ENCODE measurements around the gene PRIM2. TPM values are rescaled to one million over a fixed set of nuclear protein-coding genes. Genes with fewer than 3 reads are reported as not detected.

PRIM2 gene
- total RNA-seq, 1 experiment from 2014 or later = 30.7 TPM

DNA sequence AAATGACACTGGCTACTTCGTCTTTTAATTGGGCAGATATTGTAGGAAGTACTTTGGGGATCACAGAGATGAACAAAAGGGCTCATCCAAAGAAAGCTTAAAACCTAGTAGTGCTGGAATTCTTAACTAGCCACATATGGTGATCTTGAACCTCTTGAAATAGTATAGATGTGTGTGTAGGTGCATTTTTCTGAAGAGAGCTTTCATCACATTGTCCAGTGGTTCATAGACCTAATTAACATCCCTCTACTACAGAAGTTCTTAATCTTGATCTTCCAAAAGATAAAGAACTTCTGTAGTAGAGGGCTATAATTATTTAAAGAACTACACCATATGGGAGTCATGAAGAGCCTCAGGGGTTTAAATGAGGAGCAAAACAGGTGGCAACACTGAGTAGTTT lies 2.3 kb upstream of the PRIM2 start:
- POLR2A ChIA-PET = no interaction called here
- intact Hi-C loops (cut with micrococcal nuclease; ENCODE audit: unreplicated experiment) (loop anchor here (5.0 kb wide), 1 partner anchor 358 kb away; the partner anchor contains the start of gene BEND6), in situ Hi-C loops (cut with HindIII; ENCODE audit: low pct_unique_long_range_greater_than_20kb, low sequenced_read_pairs) (no loop called here)
- TF ChIP-seq TCF7L2 (IDR thresholded peaks at IDR 0.05; ENCODE audit: low read depth, low read length) = no peak
- TF ChIP-seq POLR2AphosphoS5 (IDR thresholded peaks at IDR 0.05; ENCODE audit: low read depth, low read length) = no peak
- TF ChIP-seq, protein P1, sequence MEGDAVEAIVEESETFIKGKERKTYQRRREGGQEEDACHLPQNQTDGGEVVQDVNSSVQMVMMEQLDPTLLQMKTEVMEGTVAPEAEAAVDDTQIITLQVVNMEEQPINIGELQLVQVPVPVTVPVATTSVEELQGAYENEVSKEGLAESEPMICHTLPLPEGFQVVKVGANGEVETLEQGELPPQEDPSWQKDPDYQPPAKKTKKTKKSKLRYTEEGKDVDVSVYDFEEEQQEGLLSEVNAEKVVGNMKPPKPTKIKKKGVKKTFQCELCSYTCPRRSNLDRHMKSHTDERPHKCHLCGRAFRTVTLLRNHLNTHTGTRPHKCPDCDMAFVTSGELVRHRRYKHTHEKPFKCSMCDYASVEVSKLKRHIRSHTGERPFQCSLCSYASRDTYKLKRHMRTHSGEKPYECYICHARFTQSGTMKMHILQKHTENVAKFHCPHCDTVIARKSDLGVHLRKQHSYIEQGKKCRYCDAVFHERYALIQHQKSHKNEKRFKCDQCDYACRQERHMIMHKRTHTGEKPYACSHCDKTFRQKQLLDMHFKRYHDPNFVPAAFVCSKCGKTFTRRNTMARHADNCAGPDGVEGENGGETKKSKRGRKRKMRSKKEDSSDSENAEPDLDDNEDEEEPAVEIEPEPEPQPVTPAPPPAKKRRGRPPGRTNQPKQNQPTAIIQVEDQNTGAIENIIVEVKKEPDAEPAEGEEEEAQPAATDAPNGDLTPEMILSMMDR (IDR thresholded peaks at IDR 0.05) = no peak
- no peak for TF ChIP-seq SIN3A (IDR thresholded peaks at IDR 0.05; ENCODE audit: borderline replicate concordance, insufficient read depth, low read depth, low read length)
- TF ChIP-seq, protein P2, sequence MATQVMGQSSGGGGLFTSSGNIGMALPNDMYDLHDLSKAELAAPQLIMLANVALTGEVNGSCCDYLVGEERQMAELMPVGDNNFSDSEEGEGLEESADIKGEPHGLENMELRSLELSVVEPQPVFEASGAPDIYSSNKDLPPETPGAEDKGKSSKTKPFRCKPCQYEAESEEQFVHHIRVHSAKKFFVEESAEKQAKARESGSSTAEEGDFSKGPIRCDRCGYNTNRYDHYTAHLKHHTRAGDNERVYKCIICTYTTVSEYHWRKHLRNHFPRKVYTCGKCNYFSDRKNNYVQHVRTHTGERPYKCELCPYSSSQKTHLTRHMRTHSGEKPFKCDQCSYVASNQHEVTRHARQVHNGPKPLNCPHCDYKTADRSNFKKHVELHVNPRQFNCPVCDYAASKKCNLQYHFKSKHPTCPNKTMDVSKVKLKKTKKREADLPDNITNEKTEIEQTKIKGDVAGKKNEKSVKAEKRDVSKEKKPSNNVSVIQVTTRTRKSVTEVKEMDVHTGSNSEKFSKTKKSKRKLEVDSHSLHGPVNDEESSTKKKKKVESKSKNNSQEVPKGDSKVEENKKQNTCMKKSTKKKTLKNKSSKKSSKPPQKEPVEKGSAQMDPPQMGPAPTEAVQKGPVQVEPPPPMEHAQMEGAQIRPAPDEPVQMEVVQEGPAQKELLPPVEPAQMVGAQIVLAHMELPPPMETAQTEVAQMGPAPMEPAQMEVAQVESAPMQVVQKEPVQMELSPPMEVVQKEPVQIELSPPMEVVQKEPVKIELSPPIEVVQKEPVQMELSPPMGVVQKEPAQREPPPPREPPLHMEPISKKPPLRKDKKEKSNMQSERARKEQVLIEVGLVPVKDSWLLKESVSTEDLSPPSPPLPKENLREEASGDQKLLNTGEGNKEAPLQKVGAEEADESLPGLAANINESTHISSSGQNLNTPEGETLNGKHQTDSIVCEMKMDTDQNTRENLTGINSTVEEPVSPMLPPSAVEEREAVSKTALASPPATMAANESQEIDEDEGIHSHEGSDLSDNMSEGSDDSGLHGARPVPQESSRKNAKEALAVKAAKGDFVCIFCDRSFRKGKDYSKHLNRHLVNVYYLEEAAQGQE (IDR thresholded peaks at IDR 0.05; ENCODE audit: insufficient read depth in 1 of 2, low read depth in 2 of 2, low read length in 1 of 2) = no peak
- peaks cover 7% of the 10 kb centered on the region for H3K36me3 ChIP-seq (ENCODE audit: control insufficient read depth, insufficient read depth, low read length)
- no peaks in the 10 kb centered on the region for H3K9me3 ChIP-seq (ENCODE audit: control insufficient read depth, insufficient read depth, low read depth, low read length)
- no peak for ATAC-seq
- H3K27ac ChIP-seq (ENCODE audit: low read length) = peak overlapping the region; percentile 90
- DNase-seq (ENCODE audit: low read depth, low spot score) = no peak
- H3K27me3 ChIP-seq (ENCODE audit: control insufficient read depth, insufficient read depth, low read length) = no peaks in the 10 kb centered on the region
- H3K4me1 ChIP-seq (ENCODE audit: control insufficient read depth, insufficient read depth, low read length) = peaks cover 47% of the 10 kb centered on the region
- no peak overlapping the region for H3K4me3 ChIP-seq (ENCODE audit: low read depth in 2 of 2, low read length in 2 of 2)
- no TSS peak for BruUV-seq (replicated peaks)
- CTCF ChIA-PET = interaction anchor here (0.5 to 2.0 kb wide), 4 partner anchors 8 to 411 kb away, joined by 3 to 8 read pairs (median 7); partner anchors contain the start of gene BEND6

DNA sequence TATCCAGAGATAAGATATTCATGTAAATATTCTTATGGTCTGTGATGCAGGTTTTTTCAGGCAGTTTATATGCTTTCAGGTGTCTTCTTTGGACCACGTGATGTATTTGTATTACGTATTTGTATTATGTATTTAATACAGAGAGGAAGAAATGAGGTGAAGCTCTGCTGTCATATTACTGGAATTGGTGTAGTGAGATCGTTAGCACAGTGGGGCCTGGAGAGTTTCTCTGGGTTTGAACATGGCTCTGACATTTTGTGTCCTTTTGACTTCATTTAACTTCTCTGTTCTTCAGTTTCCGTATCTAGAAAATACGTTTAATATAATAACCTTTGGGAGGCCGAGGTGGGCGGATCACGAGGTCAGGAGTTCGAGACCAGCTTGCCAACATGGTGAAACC lies 1.6 kb upstream of the PRIM2 start:
- in situ Hi-C loops (cut with HindIII; ENCODE audit: low pct_unique_long_range_greater_than_20kb, low sequenced_read_pairs) (no loop called here), intact Hi-C loops (cut with micrococcal nuclease; ENCODE audit: unreplicated experiment) (loop anchor here (1.0 to 5.0 kb wide), 4 partner anchors 48 to 413 kb away; partner anchors contain the start of gene BEND6)
- ChIA-PET CTCF (interaction anchor here (0.6 to 1.8 kb wide), 2 partner anchors 126 to 360 kb away, joined by 6 read pairs; partner anchors contain the start of gene BEND6), POLR2A (no interaction called here)
- peaks cover 14% of the 10 kb centered on the region for H3K36me3 ChIP-seq (ENCODE audit: control insufficient read depth, insufficient read depth, low read length)
- TF ChIP-seq, protein P2 (IDR thresholded peaks at IDR 0.05; ENCODE audit: insufficient read depth in 1 of 2, low read depth in 2 of 2, low read length in 1 of 2) = no peak
- no peak for TF ChIP-seq TCF7L2 (IDR thresholded peaks at IDR 0.05; ENCODE audit: low read depth, low read length)
- TF ChIP-seq, protein P1 (IDR thresholded peaks at IDR 0.05) = no peak
- TF ChIP-seq SIN3A (IDR thresholded peaks at IDR 0.05; ENCODE audit: borderline replicate concordance, insufficient read depth, low read depth, low read length) = no peak
- no peak for TF ChIP-seq POLR2AphosphoS5 (IDR thresholded peaks at IDR 0.05; ENCODE audit: low read depth, low read length)
- no peak for ATAC-seq
- peak overlapping the region; percentile 94 for H3K27ac ChIP-seq (ENCODE audit: low read length)
- peak overlapping the region; percentile 77 to 91; a peak in 3 of 4 replicates for H3K4me3 ChIP-seq (ENCODE audit: low read depth in 2 of 2, low read length in 2 of 2)
- BruUV-seq (replicated peaks) = no TSS peak
- H3K27me3 ChIP-seq (ENCODE audit: control insufficient read depth, insufficient read depth, low read length) = no peaks in the 10 kb centered on the region
- DNase-seq (ENCODE audit: low read depth, low spot score) = no peak
- peaks cover 47% of the 10 kb centered on the region for H3K4me1 ChIP-seq (ENCODE audit: control insufficient read depth, insufficient read depth, low read length)
- no peaks in the 10 kb centered on the region for H3K9me3 ChIP-seq (ENCODE audit: control insufficient read depth, insufficient read depth, low read depth, low read length)

All from Panc1 (cell line).